ENCODE measurements around the gene SH3GLB2. TPM values are rescaled to one million over a fixed set of nuclear protein-coding genes. Genes with fewer than 3 reads are reported as not detected.

The SH3GLB2 gene
- total and polyA plus RNA-seq, 2 of the 8 experiments (the other 6 are each of a cell fraction or from before 2014, with no cell fraction given), result 52.7 to 79.9 TPM

DNA sequence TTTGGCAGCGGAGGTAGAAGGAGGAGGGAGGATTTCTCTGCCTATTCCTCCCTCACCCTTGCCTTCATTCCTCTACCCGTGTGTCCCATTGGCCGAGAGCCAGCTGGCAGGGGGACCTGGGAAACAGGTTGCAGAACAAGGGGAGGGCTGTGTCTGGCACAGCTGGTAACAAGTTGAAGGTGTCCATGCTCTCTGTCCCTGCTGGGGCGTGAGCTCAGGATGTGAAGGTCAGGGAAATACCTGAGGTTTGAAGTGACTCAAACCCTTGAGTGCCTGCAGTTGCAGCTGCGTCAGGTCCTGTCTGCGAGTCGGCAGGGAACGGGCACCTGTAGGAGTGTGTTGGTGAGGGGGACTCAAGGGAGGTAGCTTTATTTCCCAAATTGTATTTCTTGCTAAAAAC is 24.5 kb upstream of the SH3GLB2 start (continued):
- TF ChIP-seq, protein P1, sequence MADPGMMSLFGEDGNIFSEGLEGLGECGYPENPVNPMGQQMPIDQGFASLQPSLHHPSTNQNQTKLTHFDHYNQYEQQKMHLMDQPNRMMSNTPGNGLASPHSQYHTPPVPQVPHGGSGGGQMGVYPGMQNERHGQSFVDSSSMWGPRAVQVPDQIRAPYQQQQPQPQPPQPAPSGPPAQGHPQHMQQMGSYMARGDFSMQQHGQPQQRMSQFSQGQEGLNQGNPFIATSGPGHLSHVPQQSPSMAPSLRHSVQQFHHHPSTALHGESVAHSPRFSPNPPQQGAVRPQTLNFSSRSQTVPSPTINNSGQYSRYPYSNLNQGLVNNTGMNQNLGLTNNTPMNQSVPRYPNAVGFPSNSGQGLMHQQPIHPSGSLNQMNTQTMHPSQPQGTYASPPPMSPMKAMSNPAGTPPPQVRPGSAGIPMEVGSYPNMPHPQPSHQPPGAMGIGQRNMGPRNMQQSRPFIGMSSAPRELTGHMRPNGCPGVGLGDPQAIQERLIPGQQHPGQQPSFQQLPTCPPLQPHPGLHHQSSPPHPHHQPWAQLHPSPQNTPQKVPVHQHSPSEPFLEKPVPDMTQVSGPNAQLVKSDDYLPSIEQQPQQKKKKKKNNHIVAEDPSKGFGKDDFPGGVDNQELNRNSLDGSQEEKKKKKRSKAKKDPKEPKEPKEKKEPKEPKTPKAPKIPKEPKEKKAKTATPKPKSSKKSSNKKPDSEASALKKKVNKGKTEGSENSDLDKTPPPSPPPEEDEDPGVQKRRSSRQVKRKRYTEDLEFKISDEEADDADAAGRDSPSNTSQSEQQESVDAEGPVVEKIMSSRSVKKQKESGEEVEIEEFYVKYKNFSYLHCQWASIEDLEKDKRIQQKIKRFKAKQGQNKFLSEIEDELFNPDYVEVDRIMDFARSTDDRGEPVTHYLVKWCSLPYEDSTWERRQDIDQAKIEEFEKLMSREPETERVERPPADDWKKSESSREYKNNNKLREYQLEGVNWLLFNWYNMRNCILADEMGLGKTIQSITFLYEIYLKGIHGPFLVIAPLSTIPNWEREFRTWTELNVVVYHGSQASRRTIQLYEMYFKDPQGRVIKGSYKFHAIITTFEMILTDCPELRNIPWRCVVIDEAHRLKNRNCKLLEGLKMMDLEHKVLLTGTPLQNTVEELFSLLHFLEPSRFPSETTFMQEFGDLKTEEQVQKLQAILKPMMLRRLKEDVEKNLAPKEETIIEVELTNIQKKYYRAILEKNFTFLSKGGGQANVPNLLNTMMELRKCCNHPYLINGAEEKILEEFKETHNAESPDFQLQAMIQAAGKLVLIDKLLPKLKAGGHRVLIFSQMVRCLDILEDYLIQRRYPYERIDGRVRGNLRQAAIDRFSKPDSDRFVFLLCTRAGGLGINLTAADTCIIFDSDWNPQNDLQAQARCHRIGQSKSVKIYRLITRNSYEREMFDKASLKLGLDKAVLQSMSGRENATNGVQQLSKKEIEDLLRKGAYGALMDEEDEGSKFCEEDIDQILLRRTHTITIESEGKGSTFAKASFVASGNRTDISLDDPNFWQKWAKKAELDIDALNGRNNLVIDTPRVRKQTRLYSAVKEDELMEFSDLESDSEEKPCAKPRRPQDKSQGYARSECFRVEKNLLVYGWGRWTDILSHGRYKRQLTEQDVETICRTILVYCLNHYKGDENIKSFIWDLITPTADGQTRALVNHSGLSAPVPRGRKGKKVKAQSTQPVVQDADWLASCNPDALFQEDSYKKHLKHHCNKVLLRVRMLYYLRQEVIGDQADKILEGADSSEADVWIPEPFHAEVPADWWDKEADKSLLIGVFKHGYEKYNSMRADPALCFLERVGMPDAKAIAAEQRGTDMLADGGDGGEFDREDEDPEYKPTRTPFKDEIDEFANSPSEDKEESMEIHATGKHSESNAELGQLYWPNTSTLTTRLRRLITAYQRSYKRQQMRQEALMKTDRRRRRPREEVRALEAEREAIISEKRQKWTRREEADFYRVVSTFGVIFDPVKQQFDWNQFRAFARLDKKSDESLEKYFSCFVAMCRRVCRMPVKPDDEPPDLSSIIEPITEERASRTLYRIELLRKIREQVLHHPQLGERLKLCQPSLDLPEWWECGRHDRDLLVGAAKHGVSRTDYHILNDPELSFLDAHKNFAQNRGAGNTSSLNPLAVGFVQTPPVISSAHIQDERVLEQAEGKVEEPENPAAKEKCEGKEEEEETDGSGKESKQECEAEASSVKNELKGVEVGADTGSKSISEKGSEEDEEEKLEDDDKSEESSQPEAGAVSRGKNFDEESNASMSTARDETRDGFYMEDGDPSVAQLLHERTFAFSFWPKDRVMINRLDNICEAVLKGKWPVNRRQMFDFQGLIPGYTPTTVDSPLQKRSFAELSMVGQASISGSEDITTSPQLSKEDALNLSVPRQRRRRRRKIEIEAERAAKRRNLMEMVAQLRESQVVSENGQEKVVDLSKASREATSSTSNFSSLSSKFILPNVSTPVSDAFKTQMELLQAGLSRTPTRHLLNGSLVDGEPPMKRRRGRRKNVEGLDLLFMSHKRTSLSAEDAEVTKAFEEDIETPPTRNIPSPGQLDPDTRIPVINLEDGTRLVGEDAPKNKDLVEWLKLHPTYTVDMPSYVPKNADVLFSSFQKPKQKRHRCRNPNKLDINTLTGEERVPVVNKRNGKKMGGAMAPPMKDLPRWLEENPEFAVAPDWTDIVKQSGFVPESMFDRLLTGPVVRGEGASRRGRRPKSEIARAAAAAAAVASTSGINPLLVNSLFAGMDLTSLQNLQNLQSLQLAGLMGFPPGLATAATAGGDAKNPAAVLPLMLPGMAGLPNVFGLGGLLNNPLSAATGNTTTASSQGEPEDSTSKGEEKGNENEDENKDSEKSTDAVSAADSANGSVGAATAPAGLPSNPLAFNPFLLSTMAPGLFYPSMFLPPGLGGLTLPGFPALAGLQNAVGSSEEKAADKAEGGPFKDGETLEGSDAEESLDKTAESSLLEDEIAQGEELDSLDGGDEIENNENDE (IDR thresholded peaks at IDR 0.05; ENCODE audit: insufficient replicate concordance, low read length), result no peak
- no peak for TF ChIP-seq BRCA1 (IDR thresholded peaks at IDR 0.05; ENCODE audit: low read depth, low read length)
- TF ChIP-seq RXRA (IDR thresholded peaks at IDR 0.05; ENCODE audit: insufficient read depth, low read depth, low read length), result no peak
